K562 (cell line): ENCODE measurements around the gene FASN. TPM values are rescaled to one million over a fixed set of nuclear protein-coding genes. Genes with fewer than 3 reads are reported as not detected.

Experiments used
- ATAC-seq: fragments of 200-7000 bp; cut with Tn5 transposase; 3 replicates; pipeline ENCODE4 v1.9.1; 2020; ENCODE audit warnings: moderate library complexity
- BruUV-seq: library from RNA; stranded (reverse); fragments of 400-500 nt; replicated peaks from 2 replicates; lab custom pipeline; 2021; lab: Mats Ljungman, UMichigan
- CTCF ChIA-PET: fragments of 300-600 bp; formaldehyde crosslinking; extraction: SDS; loops from one replicate; lab custom pipeline; 2021; ENCODE audit warnings: low intra/inter-chr PET ratio; lab: Yijun Ruan, JAX
- POLR2A ChIA-PET: fragments of 300-600, 350-650 bp; sonication (Branson Sonifier 250); formaldehyde crosslinking; extraction: SDS; loops from one replicate; lab custom pipeline; 2021; ENCODE audit warnings: antibody characterized with exemption, inconsistent platforms; lab: Yijun Ruan, JAX
- DNase-seq, 4 experiments: peaks; one replicate each; pipeline versions ENCODE4 v3.0.0 to v3.0.0-alpha.2; 2011 to 2018; ENCODE audit warnings: low spot score in 3 of 4, mixed read lengths in 3 of 4; ENCODE audit errors: extremely low read depth in 1 of 4
- FAIRE-seq: peaks from 2 replicates; lab custom pipeline; 2011; peaks lifted over from hg19 to GRCh38; lab: Jason Lieb, UNC
- H2AFZ ChIP-seq: 2 replicates; pipeline ENCODE4 v1.6.0; 2011; ENCODE audit warnings: low read depth, low read length, control low read depth, inconsistent platforms
- H3K27ac ChIP-seq: fragments of 200-600 bp; 3 replicates; pipeline ENCODE4 v1.8.0; 2011; ENCODE audit warnings: low read depth, mild to moderate bottlenecking, control low read depth, inconsistent platforms, low read length, moderate library complexity, mixed read lengths; ENCODE audit errors: extremely low read depth
- H3K27me3 ChIP-seq, 2 experiments: fragments of 300-600 bp in 1 of 2; 2 replicates in 1 of 2; 3 replicates in 1 of 2; pipeline versions ENCODE4 v1.6.0 to v1.8.0; 2011; ENCODE audit warnings: inconsistent platforms in 2 of 2, low read length in 2 of 2, mild to moderate bottlenecking in 1 of 2, mixed read lengths in 1 of 2, moderate library complexity in 1 of 2; ENCODE audit not compliant: control insufficient read depth in 2 of 2, insufficient read depth in 2 of 2
- H3K36me3 ChIP-seq: fragments of 300-600 bp; 3 replicates; pipeline ENCODE4 v1.8.0; 2011; ENCODE audit warnings: mild to moderate bottlenecking, low read length, inconsistent platforms; ENCODE audit not compliant: control insufficient read depth, insufficient read depth
- H3K4me1 ChIP-seq, 2 experiments: fragments of 200-600 bp in 1 of 2; replicated peaks in 1 of 2; 2 replicates in 1 of 2; 3 replicates in 1 of 2; pipeline versions ENCODE4 v1.5.1 to v1.8.0; 2011; ENCODE audit warnings: inconsistent platforms in 2 of 2, low read length in 2 of 2, mild to moderate bottlenecking in 1 of 2, mixed read lengths in 1 of 2, moderate library complexity in 1 of 2; ENCODE audit not compliant: control insufficient read depth in 2 of 2, insufficient read depth in 2 of 2
- H3K4me2 ChIP-seq: 2 replicates; pipeline ENCODE4 v1.6.1; 2011; ENCODE audit warnings: low read length, control low read depth, inconsistent platforms, mixed read lengths; ENCODE audit not compliant: insufficient read depth
- H3K4me3 ChIP-seq: fragments of 200-600 bp; sonication (generic), shearing (Covaris generic); 2 replicates; pipeline ENCODE4 v1.5.1; 2016; ENCODE audit warnings: control low read depth, inconsistent platforms
- H3K79me2 ChIP-seq: fragments of 200-600 bp; 3 replicates; pipeline ENCODE4 v1.8.0; 2011; ENCODE audit warnings: low read length, inconsistent platforms; ENCODE audit not compliant: control insufficient read depth, insufficient read depth
- H3K9ac ChIP-seq, 2 experiments: 2 replicates each; pipeline versions ENCODE4 v1.6.0 to v1.6.1; 2011; ENCODE audit warnings: low read depth in 2 of 2, low read length in 2 of 2, control low read depth in 1 of 2, inconsistent platforms in 1 of 2, mild to moderate bottlenecking in 1 of 2, mixed read lengths in 1 of 2; ENCODE audit not compliant: insufficient read depth in 1 of 2
- H3K9me1 ChIP-seq: one replicate; pipeline ENCODE4 v1.6.0; 2011; ENCODE audit warnings: inconsistent platforms, mild to moderate bottlenecking, low read length, moderate library complexity; ENCODE audit not compliant: control insufficient read depth, insufficient read depth
- H3K9me3 ChIP-seq: replicated peaks from 2 replicates; pipeline ENCODE4 v1.5.1; 2011; ENCODE audit warnings: low read depth, low read length, inconsistent platforms; ENCODE audit not compliant: control insufficient read depth, insufficient read depth
- H4K20me1 ChIP-seq: replicated peaks from 2 replicates; pipeline ENCODE4 v1.6.1; 2011; ENCODE audit warnings: low read length, inconsistent platforms, mixed read lengths; ENCODE audit not compliant: control insufficient read depth, insufficient read depth
- BRD4 ChIP-seq: fragments of 200-600 bp; sonication (generic); IDR thresholded peaks from 2 replicates; pipeline ENCODE4 v1.6.1; 2017; ENCODE audit warnings: inconsistent platforms
- RB1 ChIP-seq: fragments of 450-650 bp; IDR thresholded peaks from 2 replicates; pipeline ENCODE4 v1.6.1; 2017; ENCODE audit warnings: low read depth, mild to moderate bottlenecking
- SRF ChIP-seq, 2 experiments: fragments of 250-450, 450-650 bp in 1 of 2; sonication (Bioruptor Pico) in 1 of 2; sonication (generic) in 1 of 2; formaldehyde crosslinking; IDR thresholded peaks; 2 replicates each; pipeline versions ENCODE4 v1.5.0 to v1.5.1; 2020 to 2022; ENCODE audit warnings: mild to moderate bottlenecking in 1 of 2, missing genetic modification reagents in 1 of 2
- ZBTB33 ChIP-seq: sonication (generic); formaldehyde crosslinking; IDR thresholded peaks from 2 replicates; pipeline ENCODE4 v1.8.1; 2023; ENCODE audit warnings: mild to moderate bottlenecking, missing genetic modification reagents
- ZNF318 ChIP-seq, 2 experiments: fragments of 450-650 bp; IDR thresholded peaks; 2 replicates each; pipeline ENCODE4 v1.6.1; 2016; ENCODE audit warnings: mild to moderate bottlenecking in 2 of 2, borderline replicate concordance in 1 of 2, low read depth in 1 of 2, moderate library complexity in 1 of 2
- WGBS: fragments of 100-300 bp; shearing (Covaris generic); methylation state at CpG from one replicate; pipeline ENCODE4 v1.1.6; 2016; ENCODE audit warnings: low coverage, mixed read lengths; ENCODE audit not compliant: insufficient coverage; ENCODE audit errors: missing lambda C conversion rate; 5-methylcytosine and 5-hydroxymethylcytosine counted together
- in situ Hi-C: fragments of 300-500 bp; cut with MboI; formaldehyde crosslinking; loops from 4 replicates; pipeline ENCODE4 v1.15.0; 2018; ENCODE audit warnings: inconsistent platforms, mixed read lengths
- intact Hi-C: fragments of 100-400 bp; cut with micrococcal nuclease; formaldehyde crosslinking; loops from 2 replicates; pipeline ENCODE4 v1.14.2; 2022
- polyA plus RNA-seq, 8 experiments: library from polyadenylated mRNA; depleted of rRNA in 4 of 8; stranded (reverse) in 5 of 8; unstranded in 3 of 8; fragments of >200 nt; fragmentation: Nextera tagmentation in 2 of 8; fragmentation: Illumina TruSeq in 1 of 8; extraction: Ambion mirVana in 2 of 8; extraction: Trizol in 1 of 8; gene quantifications; 2 replicates each; pipeline versions ENCODE4 v1.2.1 to v1.2.3, GENCODE V29; 2011 to 2014; ENCODE audit warnings: inconsistent platforms in 1 of 8, missing spikeins in 1 of 8
- total RNA-seq, 7 experiments: library from RNA; depleted of rRNA in 6 of 7; stranded (reverse); fragments of >200 nt in 6 of 7; fragmentation: Illumina TruSeq in 2 of 7; extraction: Trizol in 2 of 7; gene quantifications; 2 replicates each; pipeline versions ENCODE4 v1.2.1 to v1.2.3, GENCODE V29; 2011 to 2021; ENCODE audit warnings: low replicate concordance in 1 of 7

FASN gene
- total and polyA plus RNA-seq, 9 of the 15 experiments (the other 6 are each of a cell fraction or from before 2014, with no cell fraction given): 0.15 to 663 (median 49.9) TPM

GRCh38 chr17:82053556-82054263 lies 44.3 kb downstream of the FASN start:
- ATAC-seq: no peak
- H3K36me3 ChIP-seq: peaks cover 78% of the 10 kb centered on the region; the same call in 2 of the 3 replicates
- H3K9ac ChIP-seq: peak overlapping the region; percentile 80 to 97; a peak in 2 of 4 replicates
- no peak for FAIRE-seq
- peaks cover 28% of the 10 kb centered on the region for H3K79me2 ChIP-seq
- TF ChIP-seq BRD4: no peak
- no peak for TF ChIP-seq ZNF318 (IDR thresholded peaks at IDR 0.05; ENCODE audit: borderline replicate concordance in 1 of 2, low read depth in 1 of 2)
- peak; percentile 66 for TF ChIP-seq ZBTB33
- TF ChIP-seq SRF (CRISPR knock-in tag; IDR thresholded peaks at IDR 0.05): no peak
- TF ChIP-seq RB1: no peak
- TF ChIP-seq, all 486 proteins: peak for 1
- in situ Hi-C loops: no loop called here
- Histone ChIP-seq H3K4me2 (no peak overlapping the region), H3K4me1 (peaks cover 6 to 92% of the 10 kb centered on the region in 2 experiments; a peak in 3 of 5 replicates), H3K9me3 (no peaks in the 10 kb centered on the region), H3K4me3 (no peak overlapping the region; the same call in 1 of the 2 replicates), H3K27me3 (no peaks in the 10 kb centered on the region), H4K20me1 (0 out of 2 replicates have a peak, but pooled peaks cover 11% of the 10 kb centered on the region), H3K27ac (no peak overlapping the region), H3K9me1 (no peaks in the 10 kb centered on the region), H2AFZ (no peak overlapping the region)
- no TSS peak for BruUV-seq
- ChIA-PET CTCF (no interaction called here), POLR2A (interaction anchor here (0.6 to 1.6 kb wide), 4 partner anchors 9 to 731 kb away, joined by 3 to 11 read pairs (median 4); partner anchors contain the start of gene DCXR)
- DNase-seq: no peak
- intact Hi-C loops: no loop called here
- WGBS: 91% methylated on average over 22 of the region's 28 CpGs
